K562 (cell line): ENCODE data around the gene HYPK. TPM values are rescaled to one million over a fixed set of nuclear protein-coding genes. Genes with fewer than 3 reads are reported as not detected.
A peak's percentile ranks its signal among the peaks of the same experiment; 100 is the strongest.

Experiments used
- ARID1B ChIP-seq: fragments of 450-650 bp; IDR thresholded peaks from 2 replicates; pipeline ENCODE4 v1.6.1; 2016; ENCODE audit warnings: antibody characterized with exemption, mild to moderate bottlenecking, inconsistent platforms
- ETS2 ChIP-seq: IDR thresholded peaks from 2 replicates; pipeline ENCODE4 v1.6.1; 2016; ENCODE audit warnings: borderline replicate concordance, missing genetic modification characterization, mild to moderate bottlenecking, moderate library complexity, missing compliant biosample characterization; ENCODE audit not compliant: poor library complexity, severe bottlenecking
- ETV6 ChIP-seq, 3 experiments: fragments of 150-350 bp in 1 of 3; sonication (generic) in 1 of 3; formaldehyde crosslinking in 1 of 3; IDR thresholded peaks; 2 replicates each; pipeline versions ENCODE4 v1.6.1 to v1.8.0; 2014 to 2022; ENCODE audit warnings: borderline replicate concordance in 2 of 3, low read depth in 2 of 3, antibody characterized with exemption in 1 of 3, low read length in 1 of 3, mild to moderate bottlenecking in 1 of 3, missing genetic modification reagents in 1 of 3
- FIP1L1 ChIP-seq: fragments of 200-400 bp; formaldehyde crosslinking; IDR thresholded peaks from 2 replicates; pipeline ENCODE4 v1.6.1; 2018; ENCODE audit warnings: mild to moderate bottlenecking, low read depth, low read length; ENCODE audit not compliant: poor library complexity, severe bottlenecking
- FOXJ2 ChIP-seq: fragments of 200-800 bp; sonication (Bioruptor generic); IDR thresholded peaks from 2 replicates; pipeline ENCODE4 v1.6.1; 2016; ENCODE audit warnings: missing genetic modification characterization, missing compliant biosample characterization
- GTF2F1 ChIP-seq: IDR thresholded peaks from 2 replicates; pipeline ENCODE4 v1.6.1; 2011; ENCODE audit warnings: low read depth, low read length, improper control_type of control experiment
- HDGF ChIP-seq: fragments of 450-650 bp; IDR thresholded peaks from 2 replicates; pipeline ENCODE4 v1.6.1; 2016
- KLF10 ChIP-seq: fragments of 250-450 bp; sonication (Bioruptor Pico); IDR thresholded peaks from 2 replicates; pipeline ENCODE4 v1.6.1; 2021; ENCODE audit warnings: matching md5 sums
- MCM5 ChIP-seq: fragments of 450-650 bp; IDR thresholded peaks from 2 replicates; pipeline ENCODE4 v1.6.1; 2016; ENCODE audit warnings: low read depth
- NFIC ChIP-seq: fragments of 450-650 bp; IDR thresholded peaks from 2 replicates; pipeline ENCODE4 v1.6.1; 2017; ENCODE audit warnings: mild to moderate bottlenecking, inconsistent platforms
- POLR2AphosphoS2 ChIP-seq: IDR thresholded peaks from 2 replicates; pipeline ENCODE4 v1.6.1; 2012; ENCODE audit warnings: low read length, improper control_type of control experiment
- SMARCC2 ChIP-seq: fragments of 450-650 bp; IDR thresholded peaks from 2 replicates; pipeline ENCODE4 v1.6.1; 2017; ENCODE audit warnings: antibody characterized with exemption, moderate library complexity, mild to moderate bottlenecking, low read depth
- TFAP4 ChIP-seq: sonication (generic); formaldehyde crosslinking; IDR thresholded peaks from 2 replicates; pipeline ENCODE4 v1.8.0; 2022; ENCODE audit warnings: missing genetic modification reagents, mild to moderate bottlenecking, moderate library complexity, borderline replicate concordance
- ZNF263 ChIP-seq: sonication (generic); formaldehyde crosslinking; IDR thresholded peaks from 2 replicates; pipeline ENCODE4 v1.8.0; 2022; ENCODE audit warnings: mild to moderate bottlenecking, missing genetic modification reagents, borderline replicate concordance
- ZNF41 ChIP-seq: fragments of 250-450 bp; sonication (Bioruptor Pico); conservative IDR thresholded peaks from 2 replicates; pipeline ENCODE4 v1.4.0; 2020; ENCODE audit warnings: mild to moderate bottlenecking
- ZNF445 ChIP-seq: fragments of 250-450 bp; sonication (Bioruptor Pico); IDR thresholded peaks from 2 replicates; pipeline ENCODE4 v1.4.0; 2020; ENCODE audit warnings: low read depth, mild to moderate bottlenecking, moderate library complexity
- ZNF592 ChIP-seq: fragments of 450-650 bp; IDR thresholded peaks from 2 replicates; pipeline ENCODE4 v1.6.1; 2017; ENCODE audit warnings: antibody characterized with exemption, mild to moderate bottlenecking
- polyA plus RNA-seq, 8 experiments: library from polyadenylated mRNA; depleted of rRNA in 4 of 8; stranded (reverse) in 5 of 8; unstranded in 3 of 8; fragments of >200 nt; fragmentation: Nextera tagmentation in 2 of 8; fragmentation: Illumina TruSeq in 1 of 8; extraction: Ambion mirVana in 2 of 8; extraction: Trizol in 1 of 8; gene quantifications; 2 replicates each; pipeline versions ENCODE4 v1.2.1 to v1.2.3, GENCODE V29; 2011 to 2014; ENCODE audit warnings: inconsistent platforms in 1 of 8, missing spikeins in 1 of 8
- total RNA-seq, 7 experiments: library from RNA; depleted of rRNA in 6 of 7; stranded (reverse); fragments of >200 nt in 6 of 7; fragmentation: Illumina TruSeq in 2 of 7; extraction: Trizol in 2 of 7; gene quantifications; 2 replicates each; pipeline versions ENCODE4 v1.2.1 to v1.2.3, GENCODE V29; 2011 to 2021; ENCODE audit warnings: low replicate concordance in 1 of 7
- TF ChIP-seq, protein P1 (sequence below): fragments of 450-650 bp; formaldehyde crosslinking; conservative IDR thresholded peaks from 2 replicates; pipeline ENCODE4 v1.4.0; 2022; ENCODE audit warnings: mild to moderate bottlenecking, missing genetic modification characterization
- TF ChIP-seq, protein P2 (sequence below): sonication (generic); formaldehyde crosslinking; IDR thresholded peaks from 2 replicates; pipeline ENCODE4 v1.9.0; 2022; ENCODE audit warnings: mild to moderate bottlenecking, missing genetic modification reagents

The HYPK gene
- total and polyA plus RNA-seq, 9 of the 15 experiments (the other 6 are each of a cell fraction or from before 2014, with no cell fraction given): 7.2 to 28.0 (median 21.1) TPM

GRCh38 chr15:43795197-43795596, 5.2 kb upstream of the HYPK start (continued):
- TF ChIP-seq ZNF445: no peak
- no peak for TF ChIP-seq ZNF592
- TF ChIP-seq MCM5: no peak
- no peak for TF ChIP-seq ARID1B
- no peak for TF ChIP-seq ZNF41 (CRISPR knock-in tag)
- TF ChIP-seq, protein P1, sequence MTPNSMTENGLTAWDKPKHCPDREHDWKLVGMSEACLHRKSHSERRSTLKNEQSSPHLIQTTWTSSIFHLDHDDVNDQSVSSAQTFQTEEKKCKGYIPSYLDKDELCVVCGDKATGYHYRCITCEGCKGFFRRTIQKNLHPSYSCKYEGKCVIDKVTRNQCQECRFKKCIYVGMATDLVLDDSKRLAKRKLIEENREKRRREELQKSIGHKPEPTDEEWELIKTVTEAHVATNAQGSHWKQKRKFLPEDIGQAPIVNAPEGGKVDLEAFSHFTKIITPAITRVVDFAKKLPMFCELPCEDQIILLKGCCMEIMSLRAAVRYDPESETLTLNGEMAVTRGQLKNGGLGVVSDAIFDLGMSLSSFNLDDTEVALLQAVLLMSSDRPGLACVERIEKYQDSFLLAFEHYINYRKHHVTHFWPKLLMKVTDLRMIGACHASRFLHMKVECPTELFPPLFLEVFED (CRISPR knock-in tag): 0 out of 2 replicates have a peak, but pooled peaks have one; percentile 3
- no peak for TF ChIP-seq HDGF
- TF ChIP-seq FIP1L1: no peak
- TF ChIP-seq KLF10 (CRISPR knock-in tag): no peak
- TF ChIP-seq NFIC: no peak
- no peak for TF ChIP-seq FOXJ2 (tag)
- no peak for TF ChIP-seq SMARCC2
- TF ChIP-seq TFAP4 (CRISPR knock-in tag): no peak
- TF ChIP-seq POLR2AphosphoS2: 0 out of 2 replicates have a peak, but pooled peaks have one; percentile 61
- no peak for TF ChIP-seq ZNF263 (CRISPR knock-in tag)
- TF ChIP-seq, protein P2, sequence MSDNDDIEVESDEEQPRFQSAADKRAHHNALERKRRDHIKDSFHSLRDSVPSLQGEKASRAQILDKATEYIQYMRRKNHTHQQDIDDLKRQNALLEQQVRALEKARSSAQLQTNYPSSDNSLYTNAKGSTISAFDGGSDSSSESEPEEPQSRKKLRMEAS (CRISPR knock-in tag): no peak
- no peak for TF ChIP-seq ETS2 (tag)
- TF ChIP-seq GTF2F1: no peak
- TF ChIP-seq ETV6 (IDR thresholded peaks at IDR 0.05; ENCODE audit: borderline replicate concordance in 1 of 2, low read depth in 2 of 2, low read length in 1 of 2): no peak
- no peak for TF ChIP-seq ETV6 (CRISPR knock-in tag; IDR thresholded peaks at IDR 0.05; ENCODE audit: borderline replicate concordance)
